HepG2 (cell line): ENCODE data around the gene EPHA6. TPM values are rescaled to one million over a fixed set of nuclear protein-coding genes. Genes with fewer than 3 reads are reported as not detected.

Experiments used
- ATAC-seq: fragments of 200-7000 bp; cut with Tn5 transposase; 3 replicates; pipeline ENCODE4 v1.9.1; 2020; ENCODE audit warnings: mild to moderate bottlenecking, moderate library complexity
- BruUV-seq: library from RNA; stranded (reverse); fragments of 400-500 nt; replicated peaks from 2 replicates; lab custom pipeline; 2021; lab: Mats Ljungman, UMichigan
- CTCF ChIA-PET: fragments of 300-600 bp; formaldehyde crosslinking; extraction: SDS; loops from one replicate; lab custom pipeline; 2021; ENCODE audit warnings: low total read pairs, inconsistent platforms, low intra/inter-chr PET ratio; lab: Yijun Ruan, JAX
- POLR2A ChIA-PET: fragments of 350-600 bp; sonication (Branson Sonifier 250); formaldehyde crosslinking; loops from one replicate; lab custom pipeline; 2020; ENCODE audit warnings: antibody characterized with exemption, inconsistent platforms; lab: Yijun Ruan, JAX
- DNase-seq: peaks from one replicate; pipeline ENCODE4 v3.0.0-alpha.2; 2015; ENCODE audit warnings: low spot score
- FAIRE-seq: peaks from 3 replicates; lab custom pipeline; 2011; peaks lifted over from hg19 to GRCh38; lab: Jason Lieb, UNC
- H2AFZ ChIP-seq: one replicate; pipeline ENCODE4 v1.6.1; 2011; ENCODE audit warnings: low read length, inconsistent platforms
- H3K27ac ChIP-seq: fragments of 300-600 bp; 3 replicates; pipeline ENCODE4 v1.8.0; 2011; ENCODE audit warnings: mixed run types, mild to moderate bottlenecking, mixed read lengths, low read length, inconsistent platforms; ENCODE audit not compliant: insufficient read depth; ENCODE audit errors: extremely low read length
- H3K27me3 ChIP-seq, 2 experiments: fragments of 200-600 bp in 1 of 2; 2 replicates in 1 of 2; 3 replicates in 1 of 2; pipeline versions ENCODE4 v1.6.0 to v1.8.0; 2011; ENCODE audit warnings: low read length in 2 of 2, mild to moderate bottlenecking in 2 of 2, moderate library complexity in 2 of 2, inconsistent platforms in 1 of 2; ENCODE audit not compliant: insufficient read depth in 2 of 2, control insufficient read depth in 1 of 2
- H3K36me3 ChIP-seq, 2 experiments: fragments of 200-600 bp in 1 of 2; replicated peaks in 1 of 2; 2 replicates in 1 of 2; 3 replicates in 1 of 2; pipeline versions ENCODE4 v1.5.1 to v1.8.0; 2011; ENCODE audit warnings: low read length in 2 of 2, inconsistent platforms in 1 of 2; ENCODE audit not compliant: insufficient read depth in 2 of 2, control insufficient read depth in 1 of 2
- H3K4me1 ChIP-seq: 2 replicates; pipeline ENCODE4 v1.5.1; 2012; ENCODE audit warnings: low read length, inconsistent platforms; ENCODE audit not compliant: insufficient read depth
- H3K4me2 ChIP-seq: 2 replicates; pipeline ENCODE4 v1.6.0; 2011; ENCODE audit warnings: low read depth, low read length, inconsistent platforms
- H3K4me3 ChIP-seq, 3 experiments: fragments of 200-600 bp in 1 of 3; sonication (generic), shearing (Covaris generic) in 1 of 3; replicated peaks in 1 of 3; 2 replicates each; pipeline ENCODE4 v1.5.1; 2011 to 2016; ENCODE audit warnings: low read length in 3 of 3, inconsistent platforms in 2 of 3, low read depth in 2 of 3, mild to moderate bottlenecking in 2 of 3, control low read depth in 1 of 3, mixed read lengths in 1 of 3; ENCODE audit not compliant: insufficient read depth in 1 of 3
- H3K79me2 ChIP-seq: one replicate; pipeline ENCODE4 v1.6.1; 2011; ENCODE audit warnings: low read length, inconsistent platforms; ENCODE audit not compliant: insufficient read depth
- H3K9ac ChIP-seq: 2 replicates; pipeline ENCODE4 v1.6.0; 2011; ENCODE audit warnings: mild to moderate bottlenecking, low read depth, low read length, inconsistent platforms; ENCODE audit not compliant: insufficient read depth
- H3K9me3 ChIP-seq: 2 replicates; pipeline ENCODE4 v1.5.1; 2012; ENCODE audit warnings: mild to moderate bottlenecking, low read length
- H4K20me1 ChIP-seq: 2 replicates; pipeline ENCODE4 v1.6.0; 2011; ENCODE audit warnings: inconsistent platforms, mild to moderate bottlenecking, low read length, moderate library complexity; ENCODE audit not compliant: insufficient read depth
- KDM3A ChIP-seq: IDR thresholded peaks from 2 replicates; pipeline ENCODE4 v1.6.1; 2018; ENCODE audit warnings: low read depth, missing compliant biosample characterization
- SMYD3 ChIP-seq: sonication (generic); formaldehyde crosslinking; IDR thresholded peaks from 2 replicates; pipeline ENCODE4 v1.8.1; 2023; ENCODE audit warnings: mild to moderate bottlenecking, missing genetic modification reagents
- SSRP1 ChIP-seq: IDR thresholded peaks from 2 replicates; pipeline ENCODE4 v1.6.1; 2016; ENCODE audit warnings: control low read depth
- ZNF160 ChIP-seq: sonication (generic); formaldehyde crosslinking; IDR thresholded peaks from 2 replicates; pipeline ENCODE4 v1.8.0; 2022; ENCODE audit warnings: mild to moderate bottlenecking, inconsistent platforms, missing genetic modification reagents
- ZNF225 ChIP-seq: sonication (generic); formaldehyde crosslinking; IDR thresholded peaks from 2 replicates; pipeline ENCODE4 v1.4.0; 2020; ENCODE audit warnings: mild to moderate bottlenecking, missing genetic modification reagents
- WGBS: methylation state at CpG from one replicate; pipeline ENCODE4 v1.1.6; 2017; ENCODE audit warnings: low lambda C conversion rate; 5-methylcytosine and 5-hydroxymethylcytosine counted together
- in situ Hi-C: cut with HindIII; loops from 2 replicates; pipeline ENCODE4 v1.10.0; 2017; ENCODE audit warnings: low pct_unique_long_range_greater_than_20kb; ENCODE audit not compliant: extremely low pct_ligation_motif_present
- intact Hi-C: fragments of 100-400 bp; cut with micrococcal nuclease; formaldehyde crosslinking; loops from one replicate; pipeline ENCODE4 v1.10.0; 2022; ENCODE audit not compliant: unreplicated experiment
- polyA plus RNA-seq, 8 experiments: library from polyadenylated mRNA; depleted of rRNA in 3 of 8; stranded (reverse) in 7 of 8; unstranded in 1 of 8; fragments of >200 nt; fragmentation: Illumina TruSeq in 4 of 8; extraction: Trizol in 4 of 8; gene quantifications; 2 replicates each; pipeline versions ENCODE4 v1.2.1 to v1.2.3, GENCODE V29; 2011 to 2016; ENCODE audit warnings: low read depth in 4 of 8, missing spikeins in 1 of 8, mixed read lengths in 1 of 8; ENCODE audit not compliant: insufficient read depth in 1 of 8
- total RNA-seq, 5 experiments: library from RNA; depleted of rRNA; stranded (reverse); fragments of >200 nt; fragmentation: Illumina TruSeq; extraction: Trizol; gene quantifications; 2 replicates each; pipeline ENCODE4 v1.2.3, GENCODE V29; 2016; ENCODE audit warnings: low read depth in 1 of 5
- TF ChIP-seq, protein P1 (sequence below): sonication (generic); formaldehyde crosslinking; IDR thresholded peaks from 2 replicates; pipeline ENCODE4 v1.5.0; 2020; ENCODE audit warnings: missing genetic modification reagents
- TF ChIP-seq, protein P2 (sequence below): sonication (generic); formaldehyde crosslinking; IDR thresholded peaks from 2 replicates; pipeline ENCODE4 v1.5.0; 2020; ENCODE audit warnings: mild to moderate bottlenecking, missing genetic modification reagents, borderline replicate concordance

The EPHA6 gene
- total and polyA plus RNA-seq, 2 of the 13 experiments (the other 11 are each of a cell fraction or from before 2014, with no cell fraction given): not detected

DNA sequence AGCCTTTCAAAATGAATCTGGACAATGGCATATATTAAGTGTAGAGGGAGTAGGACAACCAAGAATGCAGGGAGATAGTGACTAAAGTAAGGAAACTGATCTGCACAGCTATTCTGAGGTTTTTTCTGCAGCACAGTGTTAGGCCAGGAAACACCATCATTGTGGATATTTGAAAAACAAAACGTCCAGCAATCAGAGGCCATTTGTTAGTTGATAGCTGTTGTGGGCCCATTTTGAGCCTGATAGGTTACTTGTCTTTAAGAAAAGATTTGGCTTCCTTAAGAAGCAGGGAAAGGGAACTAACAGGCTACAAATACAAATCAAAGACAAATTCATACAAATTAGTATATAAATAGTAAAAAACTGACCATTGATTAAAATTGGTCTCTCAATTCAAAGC, 574.4 kb downstream of the EPHA6 start:
- in situ Hi-C loops: no loop called here
- no peak for FAIRE-seq
- TF ChIP-seq ZNF225 (CRISPR knock-in tag): no peak
- no peak for TF ChIP-seq SSRP1 (CRISPR knock-in tag)
- TF ChIP-seq KDM3A (CRISPR knock-in tag): no peak
- TF ChIP-seq ZNF160: no peak
- TF ChIP-seq, protein P1, sequence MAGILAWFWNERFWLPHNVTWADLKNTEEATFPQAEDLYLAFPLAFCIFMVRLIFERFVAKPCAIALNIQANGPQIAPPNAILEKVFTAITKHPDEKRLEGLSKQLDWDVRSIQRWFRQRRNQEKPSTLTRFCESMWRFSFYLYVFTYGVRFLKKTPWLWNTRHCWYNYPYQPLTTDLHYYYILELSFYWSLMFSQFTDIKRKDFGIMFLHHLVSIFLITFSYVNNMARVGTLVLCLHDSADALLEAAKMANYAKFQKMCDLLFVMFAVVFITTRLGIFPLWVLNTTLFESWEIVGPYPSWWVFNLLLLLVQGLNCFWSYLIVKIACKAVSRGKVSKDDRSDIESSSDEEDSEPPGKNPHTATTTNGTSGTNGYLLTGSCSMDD (CRISPR knock-in tag): no peak
- TF ChIP-seq SMYD3: no peak
- TF ChIP-seq, protein P2, sequence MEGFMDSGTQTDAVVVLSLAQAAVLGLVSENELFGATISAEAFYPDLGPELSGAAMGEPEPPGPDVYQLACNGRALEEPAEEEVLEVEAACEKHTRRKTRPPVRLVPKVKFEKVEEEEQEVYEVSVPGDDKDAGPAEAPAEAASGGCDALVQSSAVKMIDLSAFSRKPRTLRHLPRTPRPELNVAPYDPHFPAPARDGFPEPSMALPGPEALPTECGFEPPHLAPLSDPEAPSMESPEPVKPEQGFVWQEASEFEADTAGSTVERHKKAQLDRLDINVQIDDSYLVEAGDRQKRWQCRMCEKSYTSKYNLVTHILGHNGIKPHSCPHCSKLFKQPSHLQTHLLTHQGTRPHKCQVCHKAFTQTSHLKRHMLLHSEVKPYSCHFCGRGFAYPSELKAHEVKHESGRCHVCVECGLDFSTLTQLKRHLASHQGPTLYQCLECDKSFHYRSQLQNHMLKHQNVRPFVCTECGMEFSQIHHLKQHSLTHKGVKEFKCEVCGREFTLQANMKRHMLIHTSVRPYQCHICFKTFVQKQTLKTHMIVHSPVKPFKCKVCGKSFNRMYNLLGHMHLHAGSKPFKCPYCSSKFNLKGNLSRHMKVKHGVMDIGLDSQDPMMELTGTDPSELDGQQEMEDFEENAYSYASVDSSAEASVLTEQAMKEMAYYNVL: no peak
- TF ChIP-seq, all 625 proteins: peak for 0
- 0 out of 2 replicates have a peak, but pooled peaks cover 6% of the 10 kb centered on the region for H3K4me1 ChIP-seq
- H3K4me3 ChIP-seq: no peak overlapping the region
- H4K20me1 ChIP-seq: no peaks in the 10 kb centered on the region
- ATAC-seq: no peak
- CTCF ChIA-PET: no interaction called here
- H3K9ac ChIP-seq: no peak overlapping the region
- no peak overlapping the region for H3K27ac ChIP-seq
- intact Hi-C loops: no loop called here
- DNase-seq: no peak
- peaks cover 17% of the 10 kb centered on the region for H3K9me3 ChIP-seq
- no peaks in the 10 kb centered on the region for H3K27me3 ChIP-seq
- H3K4me2 ChIP-seq: no peak overlapping the region
- no peak overlapping the region for H2AFZ ChIP-seq
- WGBS: 0% methylated on average over 1 of the region's 1 CpG
- no peaks in the 10 kb centered on the region for H3K79me2 ChIP-seq
- H3K36me3 ChIP-seq: no peaks in the 10 kb centered on the region
- POLR2A ChIA-PET: no interaction called here
- BruUV-seq: no TSS peak
